ENCODE results near the gene PDE5A. TPM values are rescaled to one million over a fixed set of nuclear protein-coding genes. Genes with fewer than 3 reads are reported as not detected.

The PDE5A gene
- total and polyA plus RNA-seq, 10 of the 15 experiments (the other 5 are each of a cell fraction or from before 2014, with no cell fraction given) = under 0.01 to 3.9 (median 0.26) TPM; not detected in 1

GRCh38 chr4:119593698-119594097 lies 34.9 kb downstream of the PDE5A start:
- Histone ChIP-seq H3K36me3 (ENCODE audit: control insufficient read depth in 2 of 2, insufficient read depth in 2 of 2, low read length in 1 of 2) (no peaks in the 10 kb centered on the region), H2AFZ (ENCODE audit: control insufficient read depth, low read depth, low read length) (no peak overlapping the region), H3K27ac (ENCODE audit: control insufficient read depth, insufficient read depth) (no peak overlapping the region), H4K20me1 (ENCODE audit: control insufficient read depth, insufficient read depth) (no peaks in the 10 kb centered on the region), H3K4me1 (ENCODE audit: control insufficient read depth, insufficient read depth, low read length) (no peaks in the 10 kb centered on the region), H3K4me3 (no peak overlapping the region), H3K4me2 (ENCODE audit: control insufficient read depth, insufficient read depth) (no peak overlapping the region), H3K9ac (ENCODE audit: control insufficient read depth, insufficient read depth, low read length) (no peak overlapping the region), H3K79me2 (ENCODE audit: control insufficient read depth, insufficient read depth, low read length) (no peaks in the 10 kb centered on the region), H3K9me3 (replicated peaks; ENCODE audit: control insufficient read depth, insufficient read depth, low read length) (no peaks in the 10 kb centered on the region), H3K27me3 (replicated peaks in 1 of 2; ENCODE audit: control insufficient read depth in 2 of 2, insufficient read depth in 2 of 2, low read length in 1 of 2) (no peaks in the 10 kb centered on the region)
- ATAC-seq (no peak), FAIRE-seq (no peak), DNase-seq (ENCODE audit: low read depth, low spot score) (no peak)
- ChIA-PET CTCF (no interaction called here), RAD21 (ENCODE audit: unreplicated experiment) (no interaction called here), SMC1A (ENCODE audit: uncharacterized antibody, unreplicated experiment) (interaction anchor here (0.7 to 0.9 kb wide), 2 partner anchors 10 to 28 kb away, joined by 3 read pairs; no protein-coding TSS in a partner anchor), POLR2A (no interaction called here)
- BruUV-seq (replicated peaks) = no TSS peak
- intact Hi-C loops (cut with micrococcal nuclease; ENCODE audit: unreplicated experiment) = no loop called here
- WGBS (ENCODE audit: insufficient coverage, insufficient replicate concordance, low lambda C conversion rate, missing lambda C conversion rate) = 0% methylated on average over 5 of the region's 5 CpGs
- TF ChIP-seq IRF4 (IDR thresholded peaks at IDR 0.05; ENCODE audit: low read depth, low read length) (no peak), SREBF2 (IDR thresholded peaks at IDR 0.05; ENCODE audit: low read length) (no peak), ZBTB4 (CRISPR knock-in tag; IDR thresholded peaks at IDR 0.05) (no peak), HCFC1 (IDR thresholded peaks at IDR 0.05; ENCODE audit: low read length) (no peak), SUZ12 (IDR thresholded peaks at IDR 0.05; ENCODE audit: unreplicated experiment) (no peak), MEF2A (IDR thresholded peaks at IDR 0.05; ENCODE audit: insufficient read depth, low read depth, low read length) (no peak), RELA (IDR thresholded peaks at IDR 0.05; ENCODE audit: borderline replicate concordance, partially characterized antibody) (no peak), ZNF384 (IDR thresholded peaks at IDR 0.05; ENCODE audit: borderline replicate concordance, low read depth, low read length) (no peak), BCL11A (IDR thresholded peaks at IDR 0.05; ENCODE audit: low read depth, low read length) (no peak), RFX5 (IDR thresholded peaks at IDR 0.05; ENCODE audit: low read depth, low read length) (no peak), CBFB (IDR thresholded peaks at IDR 0.05; ENCODE audit: low read depth) (no peak), SIN3A (IDR thresholded peaks at IDR 0.05; ENCODE audit: low read depth, low read length) (no peak), NR2F1 (conservative IDR thresholded peaks at IDR 0.05) (no peak), SKIL (IDR thresholded peaks at IDR 0.05; ENCODE audit: low read depth, poor library complexity, severe bottlenecking) (no peak)
- in situ Hi-C loops (cut with MboI) = no loop called here

Measured in GM12878 (cell line).